Spleen (tissue), 11 donors: Measurements from ENCODE around the gene SPG7. TPM values are rescaled to one million over a fixed set of nuclear protein-coding genes. Genes with fewer than 3 reads are reported as not detected.

Experiments used
- DNase-seq: peaks from one replicate; pipeline ENCODE4 v3.0.0-alpha.2; 2020
- H3K27ac ChIP-seq, 8 donors: fragments of 200-600 bp; sonication (generic) in 7 of 8; 1 replicate in 4 of 8; 2 replicates in 4 of 8; pipeline versions ENCODE4 v1.5.0 to v1.8.0; 2016 to 2021; ENCODE audit warnings: inconsistent platforms in 4 of 8, mild to moderate bottlenecking in 4 of 8, moderate library complexity in 1 of 8
- H3K27me3 ChIP-seq, 7 donors: fragments of 200-600 bp; sonication (generic) in 6 of 7; replicated peaks in 1 of 7; 1 replicate in 4 of 7; 2 replicates in 3 of 7; pipeline versions ENCODE4 v1.5.0 to v1.8.0; 2016 to 2021; ENCODE audit warnings: inconsistent platforms in 3 of 7, mild to moderate bottlenecking in 1 of 7
- H3K36me3 ChIP-seq, 6 donors: fragments of 200-600 bp; sonication (generic) in 5 of 6; 1 replicate in 4 of 6; 2 replicates in 2 of 6; pipeline versions ENCODE4 v1.5.0 to v1.8.0; 2016 to 2021; ENCODE audit warnings: inconsistent platforms in 2 of 6
- H3K4me1 ChIP-seq, 6 donors: fragments of 200-600 bp; sonication (generic) in 5 of 6; 1 replicate in 3 of 6; 2 replicates in 3 of 6; pipeline versions ENCODE4 v1.5.0 to v1.8.0; 2016 to 2021; ENCODE audit warnings: inconsistent platforms in 3 of 6
- H3K4me3 ChIP-seq, 8 donors: fragments of 200-600 bp; sonication (generic) in 7 of 8; 1 replicate in 4 of 8; 2 replicates in 4 of 8; pipeline versions ENCODE4 v1.5.0 to v1.8.0; 2016 to 2021; ENCODE audit warnings: inconsistent platforms in 4 of 8, mild to moderate bottlenecking in 4 of 8, moderate library complexity in 2 of 8
- H3K9me3 ChIP-seq, 8 donors: fragments of 200-600 bp; sonication (generic) in 7 of 8; 1 replicate in 4 of 8; 2 replicates in 4 of 8; pipeline versions ENCODE4 v1.5.0 to v1.8.0; 2016 to 2021; ENCODE audit warnings: inconsistent platforms in 4 of 8
- CTCF ChIP-seq, 11 experiments: fragments of 200-600 bp in 7 of 11; fragments of 450-650 bp in 4 of 11; sonication (generic) in 4 of 11; IDR thresholded peaks in 8 of 11; conservative IDR thresholded peaks in 3 of 11; 1 replicate in 7 of 11; 2 replicates in 4 of 11; pipeline versions ENCODE4 v1.4.0 to v1.8.0; 2016 to 2021; ENCODE audit warnings: antibody characterized with exemption in 11 of 11, inconsistent platforms in 4 of 11, mild to moderate bottlenecking in 1 of 11
- POLR2A ChIP-seq, 3 donors: fragments of 450-650 bp; IDR thresholded peaks; one replicate each; pipeline ENCODE4 v1.5.1; 2017; ENCODE audit warnings: antibody characterized with exemption in 3 of 3, mild to moderate bottlenecking in 1 of 3
- POLR2AphosphoS5 ChIP-seq, 3 donors: sonication (generic); formaldehyde crosslinking; IDR thresholded peaks; one replicate each; pipeline ENCODE4 v1.5.1; 2017; ENCODE audit warnings: antibody characterized with exemption in 3 of 3
- WGBS, 5 donors: extraction: QIAGEN DNeasy Blood & Tissue Kit in 3 of 5; methylation state at CpG; one replicate each; pipeline versions ENCODE4 v1.1.5 to v1.1.7; 2013 to 2018; 5-methylcytosine and 5-hydroxymethylcytosine counted together
- intact Hi-C: fragments of 100-400 bp; cut with DNase I; formaldehyde crosslinking; loops from one replicate; pipeline ENCODE4 v1.15.0; 2023; ENCODE audit warnings: low total_unique reads
- polyA plus RNA-seq, 3 donors: library from polyadenylated mRNA; stranded (reverse); fragments of 200-250 nt; gene quantifications; one replicate each; pipeline ENCODE4 v1.2.1, GENCODE V29; 2013
- total RNA-seq, 7 donors: library from RNA; depleted of rRNA in 3 of 7; stranded (reverse); fragments of >200 nt in 3 of 7; fragmentation: NEBNext Ultra II Directional in 4 of 7; extraction: Animal tissue kit (Norgen Biotek cat#: 25700) in 4 of 7; gene quantifications; one replicate each; pipeline versions ENCODE4 v1.1.0 to v1.2.1, GENCODE V29; 2016 to 2021
- donor health status: healthy with polysubstance abuse.
- donor health status: DM: no; HTN: no; CAD: no; lungs with moderate emphysema.
- donor health status: DM: no; HTN: no; CAD: no.
- donor health status: Bipolar disorder and iron deficiency.
- donor health status: healthy.
- donor health status: DM: no; HTN: no; CAD: no.
- donor health status: DM: yes; HTN: yes; CAD: no.

The SPG7 gene
- total and polyA plus RNA-seq, 10 donors = 64.5 to 260 (median 144) TPM

GRCh38 chr16:89505204-89506112, 2.7 kb upstream of the SPG7 start:
- no peaks in the 10 kb centered on the region for H3K9me3 ChIP-seq
- intact Hi-C loops = no loop called here
- H3K4me3 ChIP-seq = peak overlapping the region in 6 of 8 donors; percentile 9 to 62 (median 23)
- no peaks in the 10 kb centered on the region for H3K27me3 ChIP-seq
- peak overlapping the region; percentile 83 to 97 (median 92) for H3K27ac ChIP-seq
- TF ChIP-seq POLR2A (IDR thresholded peaks at IDR 0.05) = peak in 1 of 3 donors; percentile 53
- peak; percentile 63 to 97 (median 90) for TF ChIP-seq POLR2AphosphoS5 (IDR thresholded peaks at IDR 0.05)
- TF ChIP-seq CTCF (IDR thresholded peaks at IDR 0.05 in 8 of 11, conservative IDR thresholded peaks at IDR 0.05 in 3 of 11) = no peak
- WGBS, 5 donors = 16 to 22% (median 20%) methylated on average over 20 of the region's 20 CpGs
- H3K36me3 ChIP-seq = peaks cover 0 to 3% (median 1%) of the 10 kb centered on the region in 6 donors
- peaks cover 23 to 56% (median 48%) of the 10 kb centered on the region in 6 donors for H3K4me1 ChIP-seq
- DNase-seq = peak; percentile 95

- intact Hi-C loops = no loop called here
- peaks cover under 1 to 10% (median 7%) of the 10 kb centered on the region in 6 donors for H3K36me3 ChIP-seq
- no peaks in the 10 kb centered on the region for H3K27me3 ChIP-seq
- no peaks in the 10 kb centered on the region for H3K9me3 ChIP-seq
- WGBS, 5 donors = 58 to 85% (median 68%) methylated on average over 4 of the region's 4 CpGs
- peak overlapping the region in 7 of 8 donors; percentile 83 to 97 (median 94) for H3K27ac ChIP-seq
- H3K4me1 ChIP-seq = peaks cover 23 to 57% (median 49%) of the 10 kb centered on the region in 6 donors
- H3K4me3 ChIP-seq = peak overlapping the region in 5 of 8 donors; percentile 9 to 62 (median 27)
- TF ChIP-seq POLR2A (IDR thresholded peaks at IDR 0.05) (no peak), POLR2AphosphoS5 (IDR thresholded peaks at IDR 0.05) (no peak), CTCF (IDR thresholded peaks at IDR 0.05 in 8 of 11, conservative IDR thresholded peaks at IDR 0.05 in 3 of 11) (no peak)
- no peak for DNase-seq
Measured at GRCh38 chr16:89506113-89506504, 2.1 kb upstream of the SPG7 start.

GRCh38 chr16:89506791-89507191, 1.4 kb upstream of the SPG7 start:
- peak overlapping the region in 7 of 8 donors; percentile 93 to 97 (median 95) for H3K27ac ChIP-seq
- no peak for DNase-seq
- H3K9me3 ChIP-seq = no peaks in the 10 kb centered on the region
- WGBS, 5 donors = 36 to 49% (median 41%) methylated on average over 15 of the region's 15 CpGs
- intact Hi-C loops = no loop called here
- H3K27me3 ChIP-seq = no peaks in the 10 kb centered on the region
- H3K36me3 ChIP-seq = peaks cover 3 to 17% (median 13%) of the 10 kb centered on the region in 6 donors
- no peak for TF ChIP-seq CTCF (IDR thresholded peaks at IDR 0.05 in 8 of 11, conservative IDR thresholded peaks at IDR 0.05 in 3 of 11)
- TF ChIP-seq POLR2AphosphoS5 (IDR thresholded peaks at IDR 0.05) = no peak
- no peak for TF ChIP-seq POLR2A (IDR thresholded peaks at IDR 0.05)
- H3K4me1 ChIP-seq = peaks cover 23 to 63% (median 49%) of the 10 kb centered on the region in 6 donors
- peak overlapping the region in 6 of 8 donors; percentile 70 to 99 (median 94) for H3K4me3 ChIP-seq
